Testis (tissue), 2 donors: ENCODE results near the gene DOCK9.

ENCODE experiments used
- POLR2A ChIP-seq: fragments of 450-650 bp; IDR thresholded peaks from one replicate; pipeline ENCODE4 v1.6.1; 2017; ENCODE audit warnings: antibody characterized with exemption, mild to moderate bottlenecking, moderate library complexity
- TF ChIP-seq, protein P1 (sequence below), 3 experiments: fragments of 450-650 bp in 2 of 3; fragments of 200-600 bp in 1 of 3; sonication (generic) in 1 of 3; IDR thresholded peaks; one replicate each; pipeline ENCODE4 v1.5.1; 2016 to 2019; ENCODE audit warnings: antibody characterized with exemption in 3 of 3, mild to moderate bottlenecking in 2 of 3, moderate library complexity in 1 of 3

DNA sequence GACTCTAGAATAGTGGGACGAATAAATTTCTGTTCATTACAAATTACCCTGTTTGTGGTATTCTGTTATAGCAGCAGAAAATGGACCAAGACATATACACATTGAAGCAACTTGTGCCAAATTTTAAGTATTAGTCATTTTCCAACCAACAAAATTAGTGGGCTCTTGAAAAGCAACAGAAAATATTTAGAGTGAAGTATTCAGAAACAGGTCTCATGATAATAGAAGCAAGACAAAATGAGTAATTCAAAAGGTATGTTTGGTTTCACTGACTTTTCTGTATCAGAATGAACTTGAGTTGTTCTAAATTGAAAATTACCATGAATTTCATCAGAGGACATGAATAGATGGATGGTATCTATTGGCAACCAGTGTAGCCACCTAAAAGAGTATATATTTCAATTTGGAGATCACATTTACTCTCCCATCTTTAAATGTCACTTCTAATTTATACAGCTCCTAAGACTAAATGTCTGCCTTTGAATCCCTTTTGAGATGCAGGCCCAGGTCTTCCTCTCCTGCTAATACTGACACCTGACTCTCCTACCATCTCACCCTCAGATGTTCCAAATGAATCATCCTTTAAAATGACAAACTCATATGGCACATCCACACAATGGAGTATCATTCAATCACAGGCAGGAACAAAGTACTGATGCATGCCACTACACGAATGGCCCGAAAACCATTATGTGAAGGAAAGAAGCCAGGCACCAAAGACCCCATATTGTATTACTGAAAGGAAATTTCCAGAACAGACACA is 40.7 kb upstream of the DOCK9 start:
- TF ChIP-seq, protein P1, sequence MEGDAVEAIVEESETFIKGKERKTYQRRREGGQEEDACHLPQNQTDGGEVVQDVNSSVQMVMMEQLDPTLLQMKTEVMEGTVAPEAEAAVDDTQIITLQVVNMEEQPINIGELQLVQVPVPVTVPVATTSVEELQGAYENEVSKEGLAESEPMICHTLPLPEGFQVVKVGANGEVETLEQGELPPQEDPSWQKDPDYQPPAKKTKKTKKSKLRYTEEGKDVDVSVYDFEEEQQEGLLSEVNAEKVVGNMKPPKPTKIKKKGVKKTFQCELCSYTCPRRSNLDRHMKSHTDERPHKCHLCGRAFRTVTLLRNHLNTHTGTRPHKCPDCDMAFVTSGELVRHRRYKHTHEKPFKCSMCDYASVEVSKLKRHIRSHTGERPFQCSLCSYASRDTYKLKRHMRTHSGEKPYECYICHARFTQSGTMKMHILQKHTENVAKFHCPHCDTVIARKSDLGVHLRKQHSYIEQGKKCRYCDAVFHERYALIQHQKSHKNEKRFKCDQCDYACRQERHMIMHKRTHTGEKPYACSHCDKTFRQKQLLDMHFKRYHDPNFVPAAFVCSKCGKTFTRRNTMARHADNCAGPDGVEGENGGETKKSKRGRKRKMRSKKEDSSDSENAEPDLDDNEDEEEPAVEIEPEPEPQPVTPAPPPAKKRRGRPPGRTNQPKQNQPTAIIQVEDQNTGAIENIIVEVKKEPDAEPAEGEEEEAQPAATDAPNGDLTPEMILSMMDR (IDR thresholded peaks at IDR 0.05), result no peak
- no peak for TF ChIP-seq POLR2A
